Lower leg skin (tissue), 4 donors: ENCODE results near the gene WDR33. TPM values are rescaled to one million over a fixed set of nuclear protein-coding genes. Genes with fewer than 3 reads are reported as not detected.

Experiments used
- DNase-seq, 2 donors: peaks; one replicate each; pipeline ENCODE4 v3.0.0-alpha.2; 2019; ENCODE audit warnings: low spot score in 2 of 2
- H3K4me3 ChIP-seq: fragments of 200-600 bp; sonication (generic); 2 replicates; pipeline ENCODE4 v1.5.1; 2017; ENCODE audit warnings: mild to moderate bottlenecking, low read depth; ENCODE audit not compliant: poor library complexity, severe bottlenecking
- CTCF ChIP-seq, 3 donors: fragments of 450-650 bp; IDR thresholded peaks; one replicate each; pipeline ENCODE4 v1.5.1; 2016; ENCODE audit warnings: antibody characterized with exemption in 3 of 3, mild to moderate bottlenecking in 3 of 3, moderate library complexity in 2 of 3
- POLR2A ChIP-seq, 2 donors: fragments of 450-650 bp; IDR thresholded peaks; one replicate each; pipeline ENCODE4 v1.6.1; 2016 to 2017; ENCODE audit warnings: antibody characterized with exemption in 2 of 2, mild to moderate bottlenecking in 1 of 2, moderate library complexity in 1 of 2
- WGBS, 2 donors: methylation state at CpG; one replicate each; pipeline ENCODE4 v1.1.5; 2018; 5-methylcytosine and 5-hydroxymethylcytosine counted together
- intact Hi-C: fragments of 100-400 bp; cut with DNase I; formaldehyde crosslinking; loops from one replicate; pipeline ENCODE4 v1.15.0; 2023; ENCODE audit warnings: low total_unique reads
- total RNA-seq, 4 donors: library from RNA; depleted of rRNA; stranded (reverse); fragments of >200 nt; gene quantifications; one replicate each; pipeline ENCODE4 v1.1.0, GENCODE V29; 2016

WDR33 gene
- total RNA-seq, 4 donors from 2014 or later, result 31.6 to 44.8 (median 32.5) TPM

- no peak overlapping the region for H3K4me3 ChIP-seq
- 78 to 81% methylated on average over 15 of the region's 15 CpGs for WGBS, 2 donors
- intact Hi-C loops, result no loop called here
- DNase-seq, result peak in 1 of 2 donors; percentile 80
- no peak for TF ChIP-seq POLR2A (IDR thresholded peaks at IDR 0.05)
- TF ChIP-seq CTCF (IDR thresholded peaks at IDR 0.05), result no peak
These were observed 131.2 kb downstream of the WDR33 start for GRCh38 chr2:127679680-127680361.

- TF ChIP-seq CTCF (IDR thresholded peaks at IDR 0.05) (no peak), POLR2A (IDR thresholded peaks at IDR 0.05) (no peak)
- intact Hi-C loops, result no loop called here
- WGBS, 2 donors, result 89 to 92% methylated on average over 6 of the region's 6 CpGs
- peak in 1 of 2 donors; percentile 60 for DNase-seq
- H3K4me3 ChIP-seq, result no peak overlapping the region
These were observed 132.0 kb downstream of the WDR33 start for GRCh38 chr2:127678991-127679390.

- intact Hi-C loops, result no loop called here
- no peak for TF ChIP-seq POLR2A (IDR thresholded peaks at IDR 0.05)
- TF ChIP-seq CTCF (IDR thresholded peaks at IDR 0.05), result no peak
- H3K4me3 ChIP-seq, result no peak overlapping the region
- 83 to 87% methylated on average over 10 of the region's 10 CpGs for WGBS, 2 donors
- peak in 1 of 2 donors; percentile 72 for DNase-seq
These were observed 132.4 kb downstream of the WDR33 start for GRCh38 chr2:127678531-127678930.

- intact Hi-C loops, result no loop called here
- TF ChIP-seq POLR2A (IDR thresholded peaks at IDR 0.05), result no peak
- whole genome bisulfite sequencing, 2 donors, result 88 to 97% methylated on average over 2 of the region's 2 CpGs
- DNase-seq, result peak in 1 of 2 donors; percentile 84
- H3K4me3 ChIP-seq, result no peak overlapping the region
These were observed 134.1 kb downstream of the WDR33 start for GRCh38 chr2:127676906-127677305.

GRCh38 chr2:127675331-127676261, 135.4 kb downstream of the WDR33 start, which contains the start of gene LIMS2:
TSS of gene LIMS2 (minus strand) at chr2:127675530. CDS start at chr2:127675024, 506 bp downstream.
- intact Hi-C loops, result no loop called here

More at GRCh38 chr2:127675331-127676261, 135.4 kb downstream of the WDR33 start, which contains the start of gene LIMS2:
- WGBS, 2 donors, result 4 to 6% methylated on average over 28 to 29 of the region's 56 CpGs
- TF ChIP-seq CTCF (IDR thresholded peaks at IDR 0.05), result no peak
- no peak for TF ChIP-seq POLR2A (IDR thresholded peaks at IDR 0.05)
- peak in 1 of 2 donors; percentile 86 for DNase-seq
- peak within 1 kb of the TSS; percentile 43 for H3K4me3 ChIP-seq
